22Rv1 (cell line): ENCODE results near the gene PARP14.
A peak's percentile ranks its signal among the peaks of the same experiment; 100 is the strongest.
"Not testable (repeated sequence)": the region's sequence is repeated elsewhere in the genome, so short reads cannot be mapped to it uniquely, and the experiment has no call there.

Experiments
- H3K27ac ChIP-seq: fragments of 450-650 bp; 2 replicates; pipeline ENCODE4 v1.5.1; 2017
- ZFX ChIP-seq: fragments of 450-650 bp; IDR thresholded peaks from 2 replicates; pipeline ENCODE4 v1.6.1; 2017; ENCODE audit warnings: antibody characterized with exemption, borderline replicate concordance
- TF ChIP-seq, protein P1 (sequence below): fragments of 450-650 bp; IDR thresholded peaks from 2 replicates; pipeline ENCODE4 v1.5.1; 2017; ENCODE audit warnings: mild to moderate bottlenecking

The PARP14 gene

DNA sequence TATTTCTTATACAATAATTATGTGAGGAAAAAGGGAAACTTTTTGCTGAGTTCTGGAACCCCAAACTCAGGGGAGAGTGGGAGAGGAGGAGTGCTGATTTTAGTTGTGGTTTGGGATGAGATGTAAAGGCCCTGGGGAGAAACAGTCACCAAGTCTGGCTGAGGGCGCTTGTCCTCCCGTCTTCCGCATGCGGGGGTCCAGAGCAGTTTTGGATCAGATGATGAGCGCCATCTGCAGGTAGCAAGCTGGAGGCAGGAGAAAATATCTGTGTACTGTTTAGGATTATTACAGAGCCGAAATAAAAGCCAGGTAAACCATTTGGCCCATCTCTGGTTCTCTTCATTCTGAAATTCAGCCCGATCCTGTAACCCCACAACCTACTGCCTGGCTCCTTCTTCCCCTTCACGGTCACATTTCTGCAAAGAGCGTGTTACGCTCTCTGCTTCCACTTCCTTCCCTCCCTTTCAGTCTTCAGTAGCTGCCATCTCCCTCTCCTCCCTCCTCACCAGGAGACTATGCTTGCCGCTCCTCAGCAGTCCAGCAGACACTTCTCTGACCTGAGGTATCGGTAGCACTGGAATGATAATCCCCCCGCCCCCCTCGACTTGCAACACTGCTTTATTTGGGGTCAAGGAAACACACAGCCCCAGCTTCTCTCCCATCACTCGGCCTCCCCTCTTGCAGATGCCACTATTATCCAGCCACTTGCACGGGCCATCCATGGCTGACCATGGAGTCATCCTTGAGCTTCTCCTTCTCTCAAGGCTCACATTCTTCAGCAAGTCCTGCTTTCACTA is 1.4 kb upstream of the PARP14 start:
- peak overlapping the region; percentile 61 for H3K27ac ChIP-seq
- TF ChIP-seq, protein P1, sequence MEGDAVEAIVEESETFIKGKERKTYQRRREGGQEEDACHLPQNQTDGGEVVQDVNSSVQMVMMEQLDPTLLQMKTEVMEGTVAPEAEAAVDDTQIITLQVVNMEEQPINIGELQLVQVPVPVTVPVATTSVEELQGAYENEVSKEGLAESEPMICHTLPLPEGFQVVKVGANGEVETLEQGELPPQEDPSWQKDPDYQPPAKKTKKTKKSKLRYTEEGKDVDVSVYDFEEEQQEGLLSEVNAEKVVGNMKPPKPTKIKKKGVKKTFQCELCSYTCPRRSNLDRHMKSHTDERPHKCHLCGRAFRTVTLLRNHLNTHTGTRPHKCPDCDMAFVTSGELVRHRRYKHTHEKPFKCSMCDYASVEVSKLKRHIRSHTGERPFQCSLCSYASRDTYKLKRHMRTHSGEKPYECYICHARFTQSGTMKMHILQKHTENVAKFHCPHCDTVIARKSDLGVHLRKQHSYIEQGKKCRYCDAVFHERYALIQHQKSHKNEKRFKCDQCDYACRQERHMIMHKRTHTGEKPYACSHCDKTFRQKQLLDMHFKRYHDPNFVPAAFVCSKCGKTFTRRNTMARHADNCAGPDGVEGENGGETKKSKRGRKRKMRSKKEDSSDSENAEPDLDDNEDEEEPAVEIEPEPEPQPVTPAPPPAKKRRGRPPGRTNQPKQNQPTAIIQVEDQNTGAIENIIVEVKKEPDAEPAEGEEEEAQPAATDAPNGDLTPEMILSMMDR, result peak; percentile 84
- no peak for TF ChIP-seq ZFX

DNA sequence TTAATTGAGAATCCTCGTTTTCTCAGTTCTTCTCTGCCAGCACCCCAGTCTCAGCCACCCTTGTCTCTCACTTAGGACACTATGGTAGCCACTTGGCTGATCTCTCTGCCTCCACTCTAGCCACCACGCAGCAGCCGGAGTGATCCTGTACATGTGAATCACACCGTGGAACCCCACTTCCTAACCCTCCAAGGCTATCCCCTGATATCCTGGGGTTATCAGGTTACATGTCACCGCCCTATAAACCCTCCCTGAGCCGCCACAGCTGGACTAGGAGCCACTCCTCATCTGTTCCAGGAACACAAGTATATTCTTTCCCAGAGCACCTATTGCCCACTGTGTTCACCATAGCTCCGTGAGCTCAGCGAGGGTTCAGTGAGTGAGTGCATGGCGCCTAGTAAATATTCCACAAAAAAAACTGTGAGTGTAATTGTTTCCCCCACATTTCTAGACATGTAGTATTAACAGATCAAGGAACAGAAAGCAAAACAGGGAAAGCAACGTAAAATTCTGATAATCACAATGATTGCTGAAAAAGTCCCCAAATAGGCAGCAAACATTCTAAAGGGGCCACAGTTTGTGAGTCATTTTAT is 661 bp upstream of the PARP14 start:
- TF ChIP-seq ZFX, result no peak
- TF ChIP-seq, protein P1, result no peak
- peak overlapping the region; percentile 61 for H3K27ac ChIP-seq

DNA sequence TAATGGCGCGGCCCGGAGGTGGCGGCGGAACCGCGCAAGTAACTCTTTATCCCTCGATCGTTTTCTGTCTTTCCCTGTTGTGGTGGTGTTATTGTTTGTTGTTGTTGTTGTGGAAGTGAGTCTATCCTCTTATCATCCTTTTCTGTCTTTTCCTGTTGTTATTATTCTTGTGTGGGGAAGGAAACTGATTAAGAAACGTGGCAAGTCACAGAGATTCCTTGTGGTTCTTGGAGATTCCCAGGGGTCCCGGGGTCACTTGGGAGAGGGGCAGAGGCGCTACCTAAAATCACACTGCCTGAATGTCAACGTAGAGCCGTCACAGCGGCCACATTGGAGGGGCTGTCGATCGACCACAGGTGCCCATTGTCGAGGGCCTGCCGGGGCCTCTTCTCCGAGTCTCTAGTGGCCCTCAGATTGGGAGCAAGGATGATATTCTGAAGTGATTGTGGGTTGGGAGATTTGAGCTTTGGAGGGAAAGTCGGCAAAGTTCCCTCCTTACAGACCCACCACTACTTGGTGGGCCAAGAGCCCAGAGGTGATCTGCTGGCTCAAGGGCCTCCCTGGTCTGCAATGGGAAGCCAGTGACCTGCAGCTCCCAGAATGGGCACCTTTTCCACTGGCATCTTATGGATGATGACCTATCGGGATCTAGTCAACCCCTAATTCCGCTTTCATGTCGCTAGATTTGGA is 790 bp downstream of the PARP14 start:
- peak overlapping the region; percentile 61 for H3K27ac ChIP-seq
- TF ChIP-seq, protein P1, result no peak
- no peak for TF ChIP-seq ZFX

DNA sequence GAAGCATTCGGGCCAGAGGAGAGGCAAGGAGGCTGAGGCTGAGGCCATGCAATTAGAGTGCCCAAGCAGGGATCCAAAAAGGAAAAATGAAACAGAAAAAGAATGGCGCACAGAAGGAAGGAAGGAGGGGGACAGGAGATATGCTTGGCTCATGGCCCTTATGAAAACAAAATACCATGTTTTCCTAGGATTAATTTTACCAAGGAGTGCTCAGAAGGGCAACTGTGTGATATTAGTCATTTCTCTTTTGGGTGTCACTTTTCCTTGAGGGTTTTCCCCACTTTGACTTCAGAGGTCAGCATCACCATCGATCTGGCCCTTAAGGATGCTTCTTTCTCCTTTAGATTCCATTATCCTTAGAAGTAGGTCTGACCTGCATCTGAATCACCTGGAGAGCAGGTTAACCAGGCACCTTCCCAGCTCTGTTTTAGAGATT is 1.4 kb downstream of the PARP14 start:
- H3K27ac ChIP-seq, result no peak overlapping the region
- TF ChIP-seq, protein P1, result no peak
- TF ChIP-seq ZFX, result no peak

DNA sequence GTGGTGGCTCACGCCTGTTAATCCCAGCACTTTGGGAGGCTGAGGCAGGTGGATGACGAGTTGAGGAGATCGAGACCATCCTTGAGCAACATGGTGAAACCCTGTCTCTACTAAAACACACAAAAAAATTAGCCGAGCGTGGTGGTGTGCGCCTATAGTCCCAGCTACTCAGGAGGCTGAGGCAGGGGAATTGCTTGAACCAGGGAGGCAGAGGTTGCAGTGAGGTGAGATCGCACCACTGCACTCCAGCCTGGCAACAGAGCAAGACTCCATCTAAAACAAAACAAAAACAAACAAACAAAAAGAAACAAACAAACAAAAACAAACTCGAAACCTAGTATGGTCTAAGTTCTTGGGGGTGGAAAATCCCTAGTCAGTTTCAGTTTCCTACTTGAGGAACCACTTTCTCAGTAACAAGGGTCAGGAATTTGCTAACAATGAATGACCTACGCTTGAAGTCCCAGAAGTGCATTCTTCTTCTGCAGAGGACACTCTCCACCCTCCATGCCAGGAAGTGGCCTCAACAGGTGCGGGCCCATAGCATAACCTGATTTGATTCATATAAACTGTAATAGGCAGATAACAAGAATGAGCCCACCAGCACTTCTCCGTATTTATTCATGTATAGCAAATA is 2.3 kb downstream of the PARP14 start:
- not testable (repeated sequence) for H3K27ac ChIP-seq

DNA sequence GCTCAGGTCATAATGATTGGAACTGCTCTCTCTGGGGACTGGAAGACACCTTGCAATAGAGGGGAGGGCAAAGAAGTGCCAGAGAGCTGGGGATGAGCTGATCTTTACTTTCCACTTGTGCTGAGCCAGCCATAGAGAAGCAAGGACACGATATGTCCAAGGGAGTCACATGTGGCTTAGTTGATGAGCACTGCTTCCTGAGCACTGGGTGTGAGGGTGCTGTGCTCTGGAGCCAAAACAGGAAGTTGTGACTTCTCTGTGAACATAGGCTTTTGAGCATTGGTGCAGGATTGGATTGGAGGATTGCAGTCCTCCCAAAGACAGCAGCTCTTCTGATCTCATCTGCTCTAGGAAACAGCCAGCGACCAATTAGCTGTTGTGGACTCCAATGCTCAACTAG is 6.7 kb downstream of the PARP14 start:
- TF ChIP-seq ZFX, result no peak
- TF ChIP-seq, protein P1, result no peak
- H3K27ac ChIP-seq, result no peak overlapping the region

DNA sequence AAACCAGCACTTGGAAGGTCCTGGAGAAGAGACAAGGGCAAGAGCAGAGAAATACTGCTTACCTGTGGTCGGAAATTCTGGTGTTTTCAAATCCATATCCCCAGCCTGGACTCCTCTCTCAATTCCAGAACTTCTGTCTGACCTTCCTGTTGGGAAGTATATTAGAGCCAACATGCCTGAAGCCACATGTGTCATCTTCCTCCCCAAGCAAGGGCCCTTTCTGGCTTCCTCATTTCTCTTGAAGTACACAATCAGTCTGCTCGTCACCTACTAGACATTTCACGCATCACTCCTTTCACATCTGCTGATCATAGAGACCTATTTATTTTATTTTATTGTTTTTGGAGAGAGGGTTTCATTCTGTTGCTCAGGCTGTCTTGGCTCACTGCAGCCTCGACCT is 8.4 kb downstream of the PARP14 start:
- H3K27ac ChIP-seq, result no peak overlapping the region
- TF ChIP-seq ZFX, result no peak
- TF ChIP-seq, protein P1, result no peak
